HG02970 (cell line): ENCODE data around the gene APBB1.

ENCODE experiments used
- ATAC-seq: cut with Tn5 transposase; IDR thresholded peaks from one replicate; pipeline ENCODE4 v1.9.1; 2021; ENCODE audit warnings: mild to moderate bottlenecking, moderate library complexity, moderate number of reproducible peaks; ENCODE audit not compliant: unreplicated experiment, low FRiP score

APBB1 gene

DNA sequence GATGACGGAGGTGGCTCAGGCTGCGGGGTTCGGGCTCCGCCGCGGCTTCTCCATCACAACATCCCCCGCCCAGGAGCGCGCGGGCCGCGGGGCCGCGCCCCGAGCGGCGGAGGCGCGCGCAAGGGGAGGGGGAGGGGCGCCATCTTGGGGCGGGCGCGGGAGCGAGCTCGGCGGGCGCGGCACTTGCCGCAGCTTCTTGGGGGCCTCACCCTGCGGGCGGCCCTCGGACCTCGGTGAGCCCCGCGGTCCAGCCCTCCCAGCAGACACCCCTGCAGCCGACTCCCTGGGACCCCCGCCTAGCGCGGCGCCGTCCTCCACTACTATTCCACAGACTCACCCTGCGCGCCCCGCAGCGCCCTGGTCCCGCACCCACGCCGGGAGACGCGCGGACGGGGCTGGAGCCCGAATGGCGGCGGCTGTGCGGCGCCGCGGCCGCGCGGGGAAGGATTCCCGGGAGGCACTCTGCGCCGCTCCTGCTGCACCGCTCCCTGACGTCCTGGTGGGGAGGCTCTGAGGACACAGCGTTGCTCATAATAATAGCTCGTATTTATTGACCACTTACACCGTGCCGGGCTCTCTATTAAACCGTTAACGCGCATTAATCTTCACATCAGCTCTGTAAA is at the start of gene APBB1:
APBB1 (minus strand) TSS at position 86 of the 623 bp plus-strand sequence. CDS start 7,747 bp downstream, outside the sequence.
- peak; percentile 48 for ATAC-seq

DNA sequence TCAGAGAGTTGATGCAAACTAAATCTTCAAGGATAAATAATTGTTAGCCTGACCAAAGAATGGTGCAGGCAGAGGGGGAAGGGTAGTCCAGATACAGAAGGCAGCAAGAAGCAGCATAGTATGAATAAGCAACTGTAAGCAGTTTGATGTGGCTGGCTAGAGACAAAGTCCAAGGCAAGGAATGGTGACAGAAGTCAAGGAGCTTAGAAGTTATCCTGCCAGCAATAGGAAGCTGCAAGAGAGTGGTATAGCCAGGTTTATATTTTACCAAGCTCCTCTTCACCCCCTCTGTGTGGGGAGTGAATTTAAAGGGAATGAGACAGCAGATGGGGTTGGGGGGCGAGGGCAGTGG is 40.2 kb upstream of the APBB1 start:
- ATAC-seq, result no peak

DNA sequence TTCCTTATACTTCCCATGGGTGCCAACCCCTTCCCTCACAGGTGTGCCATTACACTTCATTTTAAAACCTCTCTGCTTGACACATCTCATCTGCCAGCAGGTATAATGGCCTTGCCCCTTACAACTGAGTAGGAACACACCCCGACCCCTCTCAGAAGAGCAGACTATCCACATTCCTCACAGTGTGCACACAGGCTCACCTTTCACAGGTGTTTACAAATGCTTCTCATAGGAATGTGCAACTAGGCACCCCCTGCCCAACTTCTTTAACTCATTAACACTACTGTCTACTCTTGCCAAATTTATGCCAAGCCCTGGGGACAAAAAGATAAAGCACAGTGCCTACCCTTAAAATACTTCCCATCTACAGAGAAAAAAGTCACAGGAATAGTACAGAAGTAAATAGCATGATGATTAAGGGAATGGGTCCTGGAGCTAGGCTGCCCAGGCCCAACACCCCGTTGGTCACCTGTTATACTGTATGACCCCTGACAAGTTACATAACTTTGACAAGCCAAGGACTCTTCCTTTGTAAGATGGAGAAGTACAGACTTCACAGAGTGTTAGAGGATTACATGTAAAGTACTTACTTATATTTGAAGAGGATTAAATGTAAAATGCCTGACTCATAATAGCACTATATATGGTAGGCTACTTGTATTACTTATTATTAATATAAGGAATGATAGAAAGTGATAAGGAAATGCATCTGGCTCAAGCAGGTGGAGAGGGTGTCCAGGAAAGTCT is 39.6 kb upstream of the APBB1 start:
- no peak for ATAC-seq

DNA sequence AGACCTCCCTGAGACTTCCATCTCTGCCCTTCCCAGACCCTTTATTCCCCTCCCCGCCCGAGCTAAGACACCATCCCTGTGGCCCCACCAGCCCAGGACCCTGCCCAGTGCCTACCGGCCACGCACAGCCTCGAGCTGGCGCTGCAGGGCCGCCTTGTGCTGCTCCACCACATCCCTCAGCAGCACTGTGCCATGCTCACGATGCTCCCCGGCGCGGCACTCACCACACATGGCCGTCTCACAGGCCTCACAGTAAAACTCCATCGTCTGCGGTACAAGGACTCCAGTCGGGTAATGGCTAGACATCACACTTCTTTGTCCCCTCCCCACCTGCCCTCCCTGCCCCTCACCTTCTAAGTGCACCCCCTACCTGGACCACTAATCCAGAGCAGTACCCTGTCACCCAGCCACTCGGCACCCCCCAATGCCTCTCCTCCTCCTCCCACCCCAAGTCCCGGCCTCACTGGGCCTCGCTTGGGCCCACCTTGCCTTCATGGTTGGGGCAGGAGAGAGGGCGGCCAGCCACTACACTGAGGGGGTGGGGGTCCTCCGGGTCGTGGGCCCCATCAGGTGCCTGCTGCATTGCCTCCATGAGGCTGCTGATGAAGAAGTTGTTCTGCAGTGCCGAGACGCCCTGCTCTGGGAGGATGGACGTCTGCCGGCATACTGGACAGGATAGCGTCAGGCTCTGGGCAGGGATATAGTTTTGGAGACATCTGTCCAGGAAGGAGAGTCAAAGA is 38.9 kb upstream of the APBB1 start:
- ATAC-seq, result no peak

DNA sequence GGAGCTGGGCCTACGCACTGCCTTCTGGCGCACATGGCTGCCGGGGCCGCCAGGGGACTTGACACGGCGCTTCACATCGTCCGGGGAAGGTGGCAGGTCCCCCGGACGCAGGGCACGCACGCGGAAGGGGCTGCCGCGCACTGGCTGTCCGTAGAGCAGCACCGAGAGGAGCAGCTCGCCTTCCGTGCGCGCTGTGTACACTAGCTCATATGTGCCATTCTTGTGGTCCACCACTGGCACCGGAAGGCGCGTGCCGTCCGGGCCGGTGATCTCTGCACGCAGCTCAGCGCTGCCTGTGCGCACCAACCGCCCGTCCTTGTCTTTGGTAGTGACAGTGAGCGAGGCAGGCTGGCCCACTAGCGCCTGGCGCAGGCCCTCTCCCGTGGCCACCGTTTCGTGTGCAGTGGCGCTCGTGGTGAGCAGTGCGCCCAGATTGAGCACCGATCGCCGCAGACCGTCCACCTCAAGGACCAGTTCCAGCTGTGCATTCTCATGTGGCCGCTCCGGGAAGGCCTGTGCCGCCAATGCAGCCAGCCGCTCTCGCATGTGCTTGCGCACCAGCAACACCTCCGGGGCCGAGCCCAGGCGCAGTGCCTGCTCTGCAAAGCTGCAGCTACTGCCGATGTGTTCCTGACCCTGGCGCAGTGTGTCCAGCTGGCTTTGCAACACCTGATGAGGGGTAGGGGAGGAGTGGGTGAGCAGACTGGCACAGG is 37.6 kb upstream of the APBB1 start:
- ATAC-seq, result no peak

DNA sequence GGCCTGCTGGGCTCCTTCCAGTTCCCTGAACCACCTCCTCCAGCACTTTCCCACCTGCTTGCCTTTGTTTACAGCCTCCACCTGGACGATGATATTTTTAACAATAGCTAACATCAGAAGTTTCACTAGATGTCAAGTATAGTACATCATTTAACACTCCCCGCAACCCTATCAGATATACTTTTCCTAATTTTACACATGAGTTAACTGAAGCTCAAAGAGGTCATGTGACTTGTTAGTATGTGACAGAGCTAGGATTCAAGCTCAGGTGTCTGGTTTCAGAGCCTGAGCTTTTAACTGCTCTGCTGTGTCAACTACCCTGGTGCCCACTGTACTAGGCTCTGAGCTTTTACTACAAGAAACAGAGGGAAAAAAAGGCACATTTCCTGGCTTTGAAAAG is 36.2 kb upstream of the APBB1 start:
- no peak for ATAC-seq

DNA sequence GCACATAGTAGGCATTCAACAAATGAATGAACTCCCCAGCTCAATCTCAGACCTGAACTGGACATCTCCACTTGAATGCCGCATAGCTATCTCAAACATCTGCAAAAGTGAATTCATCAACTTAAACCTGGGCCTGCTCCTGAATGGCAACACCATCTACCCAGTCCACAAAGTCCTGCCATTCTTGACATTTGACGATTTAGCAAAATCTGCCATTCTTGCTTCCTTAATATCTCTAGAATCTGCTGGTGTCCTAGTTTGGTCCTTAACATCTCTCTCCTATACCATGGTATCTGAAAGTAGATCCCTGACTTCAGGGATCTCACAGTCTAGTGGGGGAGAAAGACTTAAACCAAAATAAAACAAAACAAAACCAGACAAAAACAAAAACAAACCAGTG is 34.3 kb upstream of the APBB1 start:
- no peak for ATAC-seq

DNA sequence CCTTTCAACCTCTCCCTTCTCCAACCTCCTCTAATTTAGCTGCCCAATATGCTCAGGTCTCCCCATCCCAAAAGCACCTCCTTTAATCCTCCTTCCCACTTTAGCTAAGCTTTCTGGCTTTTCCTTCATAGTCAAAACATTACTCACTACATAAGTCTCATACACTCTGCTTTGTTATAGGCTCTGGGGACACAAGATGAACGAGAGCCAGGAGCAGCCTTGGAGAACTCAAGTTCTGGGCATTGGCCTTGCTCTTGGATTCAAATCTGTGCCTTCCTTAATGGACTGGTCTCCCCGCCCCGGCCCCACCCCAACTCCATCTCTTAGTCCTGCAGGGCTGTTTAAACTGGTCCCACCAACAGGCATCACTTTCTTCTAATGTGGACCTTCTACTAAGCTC is 33.3 kb upstream of the APBB1 start:
- no peak for ATAC-seq

DNA sequence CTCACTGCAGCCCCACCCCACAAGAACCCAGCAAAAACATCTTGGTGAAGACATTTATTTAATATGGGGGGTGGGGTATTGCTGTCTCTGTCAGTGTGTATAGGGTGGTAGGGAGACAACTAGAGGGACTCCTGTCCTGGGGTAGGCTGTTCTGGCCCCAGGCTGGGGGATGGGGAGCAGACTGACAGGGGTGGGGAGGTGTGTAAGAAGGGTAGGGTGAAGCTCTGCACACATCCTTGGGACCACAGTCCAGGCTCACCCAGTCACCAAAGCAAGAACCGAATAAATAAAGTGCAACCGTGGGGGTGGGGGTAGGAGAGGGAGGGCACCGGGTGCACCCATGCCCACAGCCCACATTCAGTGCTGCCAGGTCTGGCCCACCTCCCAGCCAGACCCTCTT is 29.7 kb upstream of the APBB1 start:
- no peak for ATAC-seq

DNA sequence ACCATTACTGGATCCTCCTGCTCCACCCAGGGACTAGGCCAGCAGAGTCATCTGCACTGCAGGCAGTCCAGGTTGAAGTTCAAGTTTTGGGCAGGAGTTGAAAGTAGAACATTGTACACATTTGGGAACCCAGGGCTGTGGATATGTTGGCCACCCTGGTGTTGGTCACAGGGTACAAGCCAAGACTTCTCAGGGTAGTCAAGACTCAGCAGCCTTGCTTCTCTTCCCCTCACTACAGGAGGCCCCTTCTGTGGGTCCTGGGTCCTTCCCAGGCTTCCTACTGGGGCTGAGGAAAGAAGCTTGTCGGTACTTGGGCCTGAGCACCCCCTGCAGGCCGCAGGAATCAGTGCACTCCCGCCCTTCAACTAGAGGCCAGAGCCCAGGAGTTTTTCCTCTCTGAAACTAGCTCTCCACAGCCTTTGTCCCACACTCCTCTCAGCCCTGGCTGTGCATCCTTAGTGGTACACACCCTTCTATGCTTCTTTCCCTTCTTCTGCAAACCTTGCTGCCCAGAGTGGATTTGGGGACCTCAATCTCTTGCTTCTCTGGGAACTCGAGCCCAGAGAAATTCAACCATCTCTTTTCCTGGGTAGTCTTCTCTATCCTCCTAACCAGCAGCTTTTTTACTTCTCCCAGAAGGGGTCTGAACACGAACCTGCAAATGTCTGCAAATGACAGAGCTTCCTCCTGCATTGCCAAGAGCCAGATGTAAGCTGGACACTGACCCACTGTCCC is 24.5 kb upstream of the APBB1 start:
- ATAC-seq, result no peak

DNA sequence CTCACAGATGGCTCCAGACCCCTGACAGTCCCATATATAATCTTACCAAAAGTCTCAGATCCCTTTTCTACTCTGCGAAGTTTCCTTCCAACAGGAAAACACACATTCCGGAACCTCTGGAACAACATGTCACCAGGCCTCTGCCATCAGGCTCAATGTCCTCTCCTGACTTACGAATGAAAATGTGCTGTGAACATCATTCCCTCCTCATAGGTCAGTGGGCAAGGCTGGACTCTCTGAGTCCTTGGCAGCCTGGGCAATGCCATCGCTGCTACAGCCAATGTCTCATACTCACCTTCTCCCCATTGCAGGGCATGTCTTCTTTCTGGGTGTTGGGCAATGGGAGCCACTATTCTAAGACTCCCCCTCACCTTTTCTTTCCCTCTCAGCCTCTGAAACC is 23.5 kb upstream of the APBB1 start:
- no peak for ATAC-seq

DNA sequence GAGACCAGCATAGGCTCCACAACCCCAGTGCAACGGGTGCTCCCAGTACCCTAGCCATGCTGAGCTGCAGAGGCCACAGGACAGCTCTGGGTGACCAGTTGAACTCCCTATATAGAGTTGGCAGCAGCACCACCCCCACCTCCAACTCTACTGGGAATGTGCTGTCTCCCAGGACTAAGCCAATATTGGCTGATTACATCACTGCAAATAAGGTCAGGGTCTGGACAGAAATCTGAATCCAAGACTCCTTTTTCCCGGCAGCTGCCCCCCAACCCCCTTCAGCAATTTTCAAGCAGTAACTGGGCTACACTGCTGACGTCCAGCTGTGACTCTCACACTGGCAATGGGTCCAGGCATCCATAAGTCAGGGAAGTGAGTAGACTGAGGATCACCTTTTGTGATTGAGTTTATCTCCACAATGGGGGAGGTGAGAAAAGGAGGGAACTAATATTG is 22.0 kb upstream of the APBB1 start, which contains the start of gene HPX:
HPX (minus strand) TSS at position 82 of the 453 bp plus-strand sequence; CDS start at position 58, 24 bp downstream.
- ATAC-seq, result no peak

DNA sequence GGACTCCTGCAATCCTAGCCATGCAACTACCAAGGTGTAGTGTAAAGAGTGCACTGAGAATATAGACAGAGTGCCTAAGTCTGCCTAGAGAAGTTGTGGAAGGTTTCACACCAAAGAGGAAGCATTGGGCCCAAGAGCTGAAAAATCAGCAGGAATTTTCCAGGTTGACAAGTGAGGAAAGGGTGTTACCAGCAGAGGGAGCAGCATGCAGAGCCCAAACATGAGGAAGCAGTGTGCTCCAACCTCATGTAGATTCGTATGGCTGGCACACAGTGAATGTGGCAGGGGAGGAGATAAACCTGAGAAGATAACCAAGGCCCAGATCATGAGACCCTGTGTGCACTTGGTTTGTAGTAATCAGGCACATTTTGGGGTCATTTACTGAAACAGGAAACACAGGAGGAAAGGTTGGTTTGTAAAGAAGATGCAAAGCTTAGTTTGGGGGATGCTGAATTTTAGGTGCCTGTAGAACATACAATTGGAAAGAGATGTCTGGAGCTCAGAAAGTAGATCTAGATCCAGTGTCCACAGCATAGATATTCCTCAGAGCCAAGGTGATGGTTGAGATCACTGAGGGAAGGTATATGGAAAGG is 20.2 kb upstream of the APBB1 start:
- no peak for ATAC-seq

DNA sequence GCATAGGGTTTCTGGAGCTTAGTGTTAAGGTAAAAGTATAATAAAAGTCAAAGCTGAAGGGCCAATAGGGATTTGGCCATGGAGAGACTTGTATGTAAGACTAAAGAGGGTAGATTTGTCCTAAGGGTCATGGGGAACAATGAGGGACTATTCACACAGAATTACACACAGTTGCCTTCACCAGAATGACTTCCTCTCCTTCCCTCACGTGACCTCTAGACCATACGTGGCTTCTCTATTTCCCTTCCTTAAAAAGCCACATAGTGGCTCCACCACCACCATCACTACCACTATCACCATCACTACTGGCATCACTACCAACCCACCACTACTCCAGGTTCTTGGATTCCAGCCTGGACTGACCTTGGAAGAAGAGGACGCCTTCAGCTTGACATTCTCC is 19.1 kb upstream of the APBB1 start:
- no peak for ATAC-seq

DNA sequence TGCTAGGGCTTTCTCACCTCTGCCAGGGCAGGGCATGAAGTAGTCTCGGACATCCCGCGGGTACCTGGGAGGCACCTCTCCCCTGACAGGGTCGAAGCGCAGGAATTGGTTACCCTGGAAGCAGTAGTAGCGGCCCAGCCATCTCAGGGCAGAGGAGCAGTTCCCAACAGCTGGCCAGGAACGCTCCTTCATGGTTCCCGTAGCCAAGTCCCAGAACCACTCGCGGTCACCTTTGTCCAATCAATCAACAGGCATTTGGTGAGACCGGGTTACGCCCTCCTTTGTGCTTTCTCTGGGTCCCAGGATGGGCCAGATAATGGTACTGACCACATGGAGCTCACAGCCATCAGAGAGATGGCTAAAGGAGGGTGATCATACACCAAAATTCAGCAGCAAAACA is 18.5 kb upstream of the APBB1 start:
- no peak for ATAC-seq

DNA sequence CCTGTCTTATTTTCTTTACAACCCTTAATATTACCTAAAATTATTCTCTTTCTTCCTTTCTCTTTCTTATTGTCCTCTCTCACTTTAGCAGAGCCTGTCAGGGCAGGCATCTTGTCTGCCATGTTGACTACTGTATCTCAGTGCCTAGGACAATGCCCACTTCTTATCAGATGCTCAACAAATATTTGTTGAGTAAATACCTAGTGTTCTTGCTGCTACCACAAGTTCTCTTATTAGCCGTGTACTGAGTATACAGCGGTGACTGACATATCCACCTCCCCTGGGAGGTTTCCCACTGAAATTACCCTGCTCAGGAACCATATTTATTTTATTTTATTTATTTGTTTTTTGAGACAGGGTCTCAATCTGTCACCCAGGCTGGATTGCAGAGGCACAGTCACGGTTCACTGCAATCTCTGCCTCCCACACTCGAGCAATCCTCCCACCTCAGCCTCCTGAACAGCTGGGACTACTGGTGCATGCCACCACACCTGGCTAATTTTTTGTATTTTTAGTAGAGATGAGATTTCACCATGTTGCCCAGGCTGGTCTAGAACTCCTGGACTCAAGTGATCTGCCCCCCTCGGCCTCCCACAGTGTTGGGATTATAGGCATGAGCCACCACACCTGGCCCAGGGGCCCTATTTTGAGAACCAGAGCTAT is 15.2 kb upstream of the APBB1 start:
- no peak for ATAC-seq

DNA sequence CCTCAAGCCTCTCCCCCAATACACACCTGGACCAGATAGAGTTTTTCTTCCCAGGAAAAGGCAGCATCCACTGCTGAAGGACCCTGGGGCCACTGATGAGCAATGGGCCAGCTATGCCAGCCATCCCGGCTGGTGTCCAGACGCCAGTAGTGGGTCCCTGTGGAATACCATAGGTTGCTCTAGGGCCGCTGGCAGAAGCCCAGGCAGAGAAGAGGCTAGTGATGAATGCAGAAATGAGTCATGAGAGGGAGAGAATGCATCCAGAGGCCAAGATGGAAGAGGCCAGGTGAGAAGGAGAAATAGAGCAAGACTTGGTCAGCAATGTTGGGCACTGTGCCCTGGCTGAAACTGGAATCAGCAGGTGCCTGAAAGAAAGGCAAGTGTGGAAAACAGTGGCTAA is 13.0 kb upstream of the APBB1 start:
- ATAC-seq, result no peak

DNA sequence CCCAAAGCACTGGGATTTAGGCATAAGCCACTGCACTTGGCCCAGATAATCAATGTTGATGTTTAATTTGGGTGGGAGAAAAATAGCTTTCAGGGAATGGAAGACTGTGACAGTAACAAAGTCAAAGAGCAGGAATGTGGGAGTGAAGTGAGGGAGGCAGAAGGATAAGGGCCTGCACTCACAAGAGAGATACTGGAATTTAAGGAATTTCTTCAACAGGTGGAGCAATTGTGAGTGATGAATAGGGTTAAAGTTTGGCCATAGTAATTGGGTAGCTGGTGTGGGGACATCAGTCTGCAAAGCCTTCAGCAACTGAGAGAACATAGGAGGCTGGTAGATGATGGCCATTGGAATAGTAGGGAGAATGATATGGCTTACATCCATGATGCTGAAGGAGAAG is 8.6 kb upstream of the APBB1 start:
- no peak for ATAC-seq

DNA sequence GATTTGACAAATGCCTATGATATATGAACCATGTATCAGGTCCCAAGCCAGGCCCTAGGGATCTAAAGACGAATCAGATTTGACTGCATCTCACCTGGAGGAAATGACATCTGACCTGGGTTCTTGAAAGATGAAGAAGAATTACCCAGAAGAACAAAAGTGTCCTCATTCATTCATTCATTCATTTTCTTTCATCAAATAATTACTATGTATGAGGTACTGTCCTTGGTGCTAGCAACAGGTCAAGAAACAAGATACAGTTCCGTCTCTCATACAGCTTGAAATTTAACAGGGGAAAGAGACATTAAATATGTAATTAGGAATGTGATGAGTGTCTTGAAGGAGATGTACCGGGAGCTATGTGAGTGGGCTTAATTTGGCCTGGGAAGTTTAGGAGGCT is 1.8 kb upstream of the APBB1 start:
- no peak for ATAC-seq
